AG10803 (cell line): Measurements from ENCODE around the gene NKPD1.
A peak's percentile ranks its signal among the peaks of the same experiment; 100 is the strongest.

Source experiments
- DNase-seq: peaks from one replicate; pipeline ENCODE4 v3.0.0; 2010; ENCODE audit warnings: low read depth
- H3K4me3 ChIP-seq: 2 replicates; pipeline ENCODE4 v1.5.1; 2011; ENCODE audit warnings: mild to moderate bottlenecking, low read length, control low read depth
- TF ChIP-seq, protein P1 (sequence below): conservative IDR thresholded peaks from 2 replicates; pipeline ENCODE4 v1.5.1; 2011; ENCODE audit warnings: mild to moderate bottlenecking, low read length, control low read depth, inconsistent platforms

The NKPD1 gene

GRCh38 chr19:45189971-45190370, 29.2 kb upstream of the NKPD1 start:
- TF ChIP-seq, protein P1, sequence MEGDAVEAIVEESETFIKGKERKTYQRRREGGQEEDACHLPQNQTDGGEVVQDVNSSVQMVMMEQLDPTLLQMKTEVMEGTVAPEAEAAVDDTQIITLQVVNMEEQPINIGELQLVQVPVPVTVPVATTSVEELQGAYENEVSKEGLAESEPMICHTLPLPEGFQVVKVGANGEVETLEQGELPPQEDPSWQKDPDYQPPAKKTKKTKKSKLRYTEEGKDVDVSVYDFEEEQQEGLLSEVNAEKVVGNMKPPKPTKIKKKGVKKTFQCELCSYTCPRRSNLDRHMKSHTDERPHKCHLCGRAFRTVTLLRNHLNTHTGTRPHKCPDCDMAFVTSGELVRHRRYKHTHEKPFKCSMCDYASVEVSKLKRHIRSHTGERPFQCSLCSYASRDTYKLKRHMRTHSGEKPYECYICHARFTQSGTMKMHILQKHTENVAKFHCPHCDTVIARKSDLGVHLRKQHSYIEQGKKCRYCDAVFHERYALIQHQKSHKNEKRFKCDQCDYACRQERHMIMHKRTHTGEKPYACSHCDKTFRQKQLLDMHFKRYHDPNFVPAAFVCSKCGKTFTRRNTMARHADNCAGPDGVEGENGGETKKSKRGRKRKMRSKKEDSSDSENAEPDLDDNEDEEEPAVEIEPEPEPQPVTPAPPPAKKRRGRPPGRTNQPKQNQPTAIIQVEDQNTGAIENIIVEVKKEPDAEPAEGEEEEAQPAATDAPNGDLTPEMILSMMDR, result no peak
- DNase-seq, result no peak
- no peak overlapping the region for H3K4me3 ChIP-seq

GRCh38 chr19:45187421-45188100, 26.8 kb upstream of the NKPD1 start:
- no peak for DNase-seq
- TF ChIP-seq, protein P1, result peak; percentile 48
- no peak overlapping the region for H3K4me3 ChIP-seq

DNA sequence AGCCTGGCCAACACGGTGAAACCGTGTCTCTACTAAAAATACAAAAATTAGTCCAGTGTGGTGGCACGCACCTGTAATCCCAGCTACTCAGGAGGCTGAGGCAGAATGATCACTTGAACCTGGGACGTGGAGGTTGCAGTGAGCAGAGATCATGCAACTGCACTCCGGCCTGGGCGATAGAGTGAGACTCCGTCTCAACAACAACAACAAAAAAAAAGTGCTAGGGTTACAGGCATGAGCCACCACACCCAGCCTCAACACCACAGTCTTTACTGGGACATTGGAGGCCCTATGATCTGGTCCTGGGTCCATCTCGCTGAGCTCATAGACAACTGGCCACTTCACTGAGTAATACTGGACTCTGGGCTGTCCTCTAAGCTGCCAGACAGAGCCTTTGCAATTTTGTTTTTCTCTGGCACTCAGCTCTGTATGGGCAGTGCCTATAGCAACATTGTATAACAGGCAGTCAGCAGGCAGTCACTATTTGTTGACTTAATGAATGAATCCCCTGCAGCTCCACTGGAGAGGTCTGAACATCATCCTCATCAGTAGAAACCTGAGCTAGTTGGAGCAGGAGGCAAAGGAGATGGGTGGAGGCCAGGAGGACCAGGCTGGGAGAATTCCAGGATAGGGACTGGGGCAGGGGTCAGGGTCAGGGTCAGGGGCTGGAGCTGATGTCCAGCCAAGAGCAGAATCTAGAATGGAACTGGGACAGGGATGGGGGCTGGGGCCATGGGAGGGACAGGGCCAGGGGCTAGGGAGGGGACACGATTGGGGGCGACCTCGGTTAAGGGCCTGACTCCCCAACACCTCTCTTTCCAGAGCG, 25.9 kb upstream of the NKPD1 start:
- no peak for DNase-seq
- TF ChIP-seq, protein P1, result no peak
- H3K4me3 ChIP-seq, result no peak overlapping the region

- TF ChIP-seq, protein P1, result no peak
These were observed 23.3 kb upstream of the NKPD1 start for GRCh38 chr19:45184115-45184514.

DNA sequence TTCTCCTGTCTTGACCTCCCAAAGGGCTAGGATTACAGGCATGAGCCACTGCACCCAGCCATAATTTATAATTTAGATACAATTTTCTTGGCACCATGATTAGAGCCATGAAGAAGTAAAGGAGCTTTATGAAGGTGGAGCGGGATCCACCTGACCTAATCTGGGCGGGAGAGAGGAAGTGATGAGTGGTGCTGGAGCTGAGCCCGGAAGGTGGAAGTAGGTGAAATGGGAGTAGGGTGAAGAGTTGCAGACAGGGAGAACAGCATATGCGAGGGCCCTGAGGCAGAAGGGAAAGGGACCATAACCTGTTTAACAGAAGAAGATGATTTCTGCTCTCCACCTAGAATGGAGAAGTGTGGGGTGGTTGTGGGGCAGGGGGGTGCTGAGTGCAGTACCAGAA, 22.0 kb upstream of the NKPD1 start:
- DNase-seq, result no peak
- TF ChIP-seq, protein P1, result no peak
- no peak overlapping the region for H3K4me3 ChIP-seq

More at GRCh38 chr19:45184115-45184514, 23.3 kb upstream of the NKPD1 start:
- no peak for DNase-seq
- no peak overlapping the region for H3K4me3 ChIP-seq

GRCh38 chr19:45180936-45181335, 20.2 kb upstream of the NKPD1 start:
- TF ChIP-seq, protein P1, result no peak
- DNase-seq, result no peak
- no peak overlapping the region for H3K4me3 ChIP-seq
